ENCODE results near the gene CST3. TPM values are rescaled to one million over a fixed set of nuclear protein-coding genes. Genes with fewer than 3 reads are reported as not detected.

Gene CST3
- total RNA-seq, 3 donors from 2014 or later: 1.8 to 2.6 (median 2.0) TPM

- H3K4me1 Mint-ChIP-seq (ENCODE audit: low read depth): no peaks in the 10 kb centered on the region
- no peak for DNase-seq
- no peaks in the 10 kb centered on the region for H3K9me3 Mint-ChIP-seq
- no peak overlapping the region for H3K4me3 Mint-ChIP-seq
- no peaks in the 10 kb centered on the region for H3K36me3 Mint-ChIP-seq (ENCODE audit: insufficient read depth)
- ATAC-seq: no peak
- H3K27me3 Mint-ChIP-seq (ENCODE audit: low read depth): peaks cover 7% of the 10 kb centered on the region
Measured at GRCh38 chr20:23655491-23656211, 17.9 kb upstream of the CST3 start.

DNA sequence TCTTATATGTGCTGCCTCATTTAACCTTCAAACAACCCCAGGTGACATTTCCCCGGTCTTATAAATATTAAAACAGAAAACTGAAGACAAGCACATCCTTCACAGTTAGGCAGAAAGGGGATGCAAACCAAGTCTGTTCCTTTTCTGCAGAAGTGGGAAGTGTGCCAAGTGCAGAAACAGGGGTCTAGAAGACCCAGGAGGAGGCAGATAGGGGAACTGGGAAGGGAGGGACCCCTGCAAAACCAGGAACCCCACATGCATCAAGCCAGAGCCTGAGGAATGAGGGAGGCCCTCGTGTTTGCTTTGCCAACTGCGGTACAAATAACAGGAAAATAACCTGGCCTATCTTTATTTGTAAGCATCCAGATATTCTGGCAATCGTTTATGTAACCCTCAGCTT, 17.0 kb upstream of the CST3 start:
- H3K36me3 Mint-ChIP-seq (ENCODE audit: insufficient read depth): no peaks in the 10 kb centered on the region
- peaks cover 7% of the 10 kb centered on the region for H3K27me3 Mint-ChIP-seq (ENCODE audit: low read depth)
- ATAC-seq (no peak), DNase-seq (no peak)
- H3K9me3 Mint-ChIP-seq: no peaks in the 10 kb centered on the region
- no peak overlapping the region for H3K4me3 Mint-ChIP-seq
- H3K4me1 Mint-ChIP-seq (ENCODE audit: low read depth): no peaks in the 10 kb centered on the region

GRCh38 chr20:23654000-23654399, 16.2 kb upstream of the CST3 start:
- Mint-ChIP-seq H3K27me3 (ENCODE audit: low read depth) (peaks cover 7% of the 10 kb centered on the region), H3K4me3 (no peak overlapping the region), H3K4me1 (ENCODE audit: low read depth) (no peaks in the 10 kb centered on the region), H3K9me3 (no peaks in the 10 kb centered on the region), H3K36me3 (ENCODE audit: insufficient read depth) (no peaks in the 10 kb centered on the region)
- no peak for DNase-seq
- no peak for ATAC-seq

DNA sequence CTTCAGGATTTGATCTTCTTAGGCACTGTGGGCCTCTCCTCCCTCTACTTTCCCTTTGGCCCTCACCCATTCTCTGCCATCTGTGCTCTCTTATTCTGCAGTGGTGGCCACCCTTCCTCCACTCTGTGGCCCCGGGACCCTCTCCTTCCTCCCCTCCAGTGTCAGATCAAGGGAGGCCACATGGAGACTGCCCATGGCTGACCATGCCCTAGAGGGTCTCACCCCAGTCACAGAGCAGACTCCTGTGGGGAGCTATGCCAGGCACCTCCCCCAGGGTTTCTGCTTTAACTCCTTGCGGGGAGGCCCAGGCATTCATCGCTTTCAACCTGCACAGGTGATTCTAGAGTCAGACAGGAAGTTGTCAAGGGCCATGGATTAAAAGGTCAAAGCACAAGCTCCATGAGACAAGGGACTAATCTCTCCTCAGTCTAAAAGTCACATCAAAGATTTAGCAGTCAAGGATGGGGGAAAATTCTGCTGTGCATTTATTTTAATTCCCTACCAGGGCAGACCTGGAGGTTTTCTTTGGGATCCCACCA, 15.7 kb upstream of the CST3 start:
- Mint-ChIP-seq H3K36me3 (ENCODE audit: insufficient read depth) (no peaks in the 10 kb centered on the region), H3K4me3 (no peak overlapping the region), H3K4me1 (ENCODE audit: low read depth) (no peaks in the 10 kb centered on the region), H3K9me3 (no peaks in the 10 kb centered on the region), H3K27me3 (ENCODE audit: low read depth) (peaks cover 7% of the 10 kb centered on the region)
- DNase-seq (no peak), ATAC-seq (no peak)

DNA sequence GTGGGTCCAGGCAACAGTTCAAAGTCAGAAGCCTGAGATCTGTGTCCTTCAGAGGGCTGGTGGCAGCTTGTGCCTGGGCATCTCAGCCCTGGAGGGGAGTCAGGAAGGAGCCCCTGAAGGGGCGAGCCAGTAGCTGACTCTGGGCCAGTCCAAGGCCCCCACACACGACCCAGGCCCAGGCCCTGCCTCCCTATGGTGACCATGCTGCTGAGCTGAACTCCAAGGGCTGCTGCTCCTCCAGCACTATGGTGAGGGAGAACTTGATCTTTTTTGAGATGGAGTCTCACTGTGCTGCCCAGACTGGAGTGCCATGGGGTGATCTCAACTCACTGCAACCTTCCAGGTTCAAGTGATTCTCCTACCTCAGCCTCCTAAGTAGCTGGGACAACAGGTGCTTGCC, 15.2 kb upstream of the CST3 start:
- ATAC-seq (no peak), DNase-seq (no peak)
- Mint-ChIP-seq H3K36me3 (ENCODE audit: insufficient read depth) (no peaks in the 10 kb centered on the region), H3K9me3 (no peaks in the 10 kb centered on the region), H3K4me3 (no peak overlapping the region), H3K27me3 (ENCODE audit: low read depth) (peaks cover 7% of the 10 kb centered on the region), H3K4me1 (ENCODE audit: low read depth) (no peaks in the 10 kb centered on the region)

GRCh38 chr20:23652371-23652770, 14.6 kb upstream of the CST3 start:
- no peak for ATAC-seq
- peaks cover 7% of the 10 kb centered on the region for H3K27me3 Mint-ChIP-seq (ENCODE audit: low read depth)
- H3K9me3 Mint-ChIP-seq: no peaks in the 10 kb centered on the region
- no peaks in the 10 kb centered on the region for H3K4me1 Mint-ChIP-seq (ENCODE audit: low read depth)
- H3K4me3 Mint-ChIP-seq: no peak overlapping the region
- H3K36me3 Mint-ChIP-seq (ENCODE audit: insufficient read depth): no peaks in the 10 kb centered on the region
- no peak for DNase-seq

DNA sequence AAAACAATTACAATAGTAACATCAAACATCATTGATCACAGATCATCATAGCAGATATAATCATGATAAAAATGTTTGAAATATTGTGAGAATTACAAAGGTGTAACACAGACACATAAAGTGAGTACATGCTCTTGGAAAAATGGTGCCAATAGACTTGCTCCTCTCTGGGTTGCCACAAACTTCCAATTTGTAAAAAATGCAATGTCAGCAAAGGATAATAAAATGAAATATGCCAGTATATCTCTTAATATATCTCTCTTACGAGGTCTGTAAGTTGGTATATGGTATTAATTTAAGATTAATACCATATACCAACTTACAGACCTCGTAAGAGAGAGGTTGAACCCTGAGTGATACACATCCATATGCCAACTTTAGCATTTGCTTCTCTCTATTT, 13.4 kb upstream of the CST3 start:
- Mint-ChIP-seq H3K4me3 (no peak overlapping the region), H3K27me3 (ENCODE audit: low read depth) (peaks cover 6% of the 10 kb centered on the region), H3K9me3 (no peaks in the 10 kb centered on the region), H3K4me1 (ENCODE audit: low read depth) (no peaks in the 10 kb centered on the region), H3K36me3 (ENCODE audit: insufficient read depth) (no peaks in the 10 kb centered on the region)
- ATAC-seq (no peak), DNase-seq (no peak)

DNA sequence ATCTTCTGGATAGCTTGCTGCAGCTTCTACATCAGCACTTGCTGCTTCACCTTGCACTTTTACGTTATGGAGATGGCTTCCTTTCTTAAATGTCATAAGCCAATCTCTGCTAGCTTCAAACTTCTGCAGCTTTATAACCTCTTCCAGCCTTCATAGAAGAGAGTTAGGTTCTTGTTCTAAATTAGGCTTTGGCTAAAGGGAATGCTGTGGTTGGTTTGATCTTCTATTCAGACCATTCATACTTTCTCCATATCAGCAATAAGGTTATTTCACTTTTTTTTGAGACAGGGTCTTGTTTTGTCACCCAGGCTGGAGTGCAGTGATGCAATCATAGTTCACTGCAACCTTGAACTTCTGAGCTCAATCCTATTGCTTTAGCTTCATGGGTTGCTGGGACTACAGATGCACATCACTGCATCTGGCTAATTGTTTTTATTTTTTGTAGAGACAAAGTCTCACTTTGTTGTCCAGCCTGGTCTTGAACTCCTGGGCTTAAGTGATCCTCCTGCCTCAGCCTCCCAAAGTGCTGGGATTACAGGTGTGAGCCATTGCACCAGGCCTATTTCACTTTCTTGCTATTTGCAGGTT, 12.2 kb upstream of the CST3 start:
- no peaks in the 10 kb centered on the region for H3K9me3 Mint-ChIP-seq
- H3K4me1 Mint-ChIP-seq (ENCODE audit: low read depth): no peaks in the 10 kb centered on the region
- DNase-seq (no peak), ATAC-seq (no peak)
- no peak overlapping the region for H3K4me3 Mint-ChIP-seq
- H3K36me3 Mint-ChIP-seq (ENCODE audit: insufficient read depth): no peaks in the 10 kb centered on the region
- H3K27me3 Mint-ChIP-seq (ENCODE audit: low read depth): peaks cover 2% of the 10 kb centered on the region

DNA sequence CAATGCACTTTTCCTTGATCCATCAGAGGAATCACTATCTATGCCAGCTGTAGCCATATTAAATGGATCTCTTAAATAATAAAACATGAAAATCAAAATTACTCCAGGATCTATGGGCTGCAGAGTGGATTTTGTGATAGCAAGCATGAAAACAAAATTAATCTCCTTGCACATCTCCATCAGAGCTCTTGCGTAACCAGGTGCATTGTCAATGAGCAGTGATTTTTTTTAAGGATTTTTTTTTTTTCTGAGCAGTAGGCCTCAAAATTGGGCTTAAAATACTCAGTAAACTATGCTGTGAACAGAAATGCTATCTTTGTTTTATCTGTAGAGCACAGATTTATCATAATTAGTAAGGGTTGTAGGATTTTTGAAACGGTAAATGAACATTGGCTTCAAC, 11.5 kb upstream of the CST3 start:
- Mint-ChIP-seq H3K4me3 (no peak overlapping the region), H3K36me3 (ENCODE audit: insufficient read depth) (no peaks in the 10 kb centered on the region), H3K4me1 (ENCODE audit: low read depth) (no peaks in the 10 kb centered on the region), H3K9me3 (no peaks in the 10 kb centered on the region), H3K27me3 (ENCODE audit: low read depth) (peaks cover 2% of the 10 kb centered on the region)
- no peak for ATAC-seq
- DNase-seq: no peak

DNA sequence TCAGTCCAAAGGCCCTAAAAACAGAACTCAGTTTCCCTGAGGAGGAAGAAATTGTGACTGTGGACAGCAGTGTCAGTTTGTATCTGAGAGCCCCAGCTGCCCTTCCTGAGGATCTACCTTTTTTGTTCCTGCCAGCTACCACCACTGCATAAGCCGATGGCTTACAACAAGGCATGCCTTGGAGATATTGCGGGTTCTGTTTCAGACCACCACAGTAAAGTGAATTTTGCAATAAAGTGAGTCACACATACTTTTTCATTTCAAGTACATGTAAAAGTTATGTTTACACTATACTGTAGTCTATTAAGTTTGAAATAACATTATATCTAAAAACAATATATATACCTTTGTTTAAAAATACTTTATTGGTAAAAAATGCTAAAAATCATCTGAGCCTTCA, 9.6 kb upstream of the CST3 start:
- Mint-ChIP-seq H3K36me3 (ENCODE audit: insufficient read depth) (no peaks in the 10 kb centered on the region), H3K27me3 (ENCODE audit: low read depth) (peaks cover 2% of the 10 kb centered on the region), H3K4me1 (ENCODE audit: low read depth) (peaks cover 2% of the 10 kb centered on the region), H3K4me3 (no peak overlapping the region), H3K9me3 (no peaks in the 10 kb centered on the region)
- ATAC-seq: no peak
- no peak for DNase-seq

DNA sequence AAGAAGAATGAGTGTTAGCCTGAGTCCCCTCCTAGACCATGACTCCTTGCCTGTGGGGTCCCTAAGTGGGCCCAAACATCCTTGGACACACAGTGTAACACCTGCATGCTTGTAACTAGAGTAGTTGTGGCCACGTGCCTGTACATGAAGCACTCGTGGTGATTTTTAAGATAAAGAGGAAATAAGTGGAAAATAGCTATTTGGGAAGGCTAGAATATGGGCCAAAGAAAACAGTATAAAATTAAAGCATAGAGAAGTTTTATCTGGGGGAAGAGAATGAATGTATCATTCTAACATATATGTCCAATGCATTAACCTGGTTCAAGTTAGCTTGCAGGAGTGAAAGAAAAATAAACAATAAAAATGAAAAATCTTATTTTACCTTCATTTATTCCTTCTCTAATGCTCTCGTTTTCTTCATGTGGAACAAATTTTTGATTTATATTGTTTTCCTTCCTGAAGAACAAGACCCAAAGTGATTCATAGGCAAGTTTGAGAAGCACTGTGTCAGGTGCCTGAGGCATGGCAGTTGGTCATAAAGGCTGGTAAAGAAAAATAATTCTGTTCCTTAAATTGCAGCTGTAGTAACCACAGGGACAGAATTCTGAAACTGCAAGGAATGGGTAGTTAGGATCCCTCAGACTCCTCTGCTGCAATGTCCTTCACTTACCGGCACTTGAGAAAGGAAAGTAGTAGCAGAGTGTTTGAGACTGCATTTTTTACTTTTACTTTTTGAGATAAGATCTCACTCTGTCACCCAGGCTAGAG, 8.5 kb upstream of the CST3 start:
- DNase-seq (no peak), ATAC-seq (no peak)
- Mint-ChIP-seq H3K4me3 (no peak overlapping the region), H3K27me3 (ENCODE audit: low read depth) (peaks cover 2% of the 10 kb centered on the region), H3K36me3 (ENCODE audit: insufficient read depth) (no peaks in the 10 kb centered on the region), H3K4me1 (ENCODE audit: low read depth) (peaks cover 2% of the 10 kb centered on the region), H3K9me3 (no peaks in the 10 kb centered on the region)

- H3K9me3 Mint-ChIP-seq: no peaks in the 10 kb centered on the region
- H3K4me1 Mint-ChIP-seq (ENCODE audit: low read depth): peaks cover 2% of the 10 kb centered on the region
- H3K36me3 Mint-ChIP-seq (ENCODE audit: insufficient read depth): no peaks in the 10 kb centered on the region
- H3K4me3 Mint-ChIP-seq: no peak overlapping the region
- no peak for DNase-seq
- no peak for ATAC-seq
- peaks cover 3% of the 10 kb centered on the region for H3K27me3 Mint-ChIP-seq (ENCODE audit: low read depth)
Measured at GRCh38 chr20:23645575-23645974, 7.8 kb upstream of the CST3 start.

GRCh38 chr20:23644164-23644563, 6.4 kb upstream of the CST3 start:
- H3K9me3 Mint-ChIP-seq: no peaks in the 10 kb centered on the region
- no peak for ATAC-seq
- H3K4me1 Mint-ChIP-seq (ENCODE audit: low read depth): peaks cover 2% of the 10 kb centered on the region
- H3K4me3 Mint-ChIP-seq: no peak overlapping the region
- no peak for DNase-seq
- peaks cover 9% of the 10 kb centered on the region for H3K27me3 Mint-ChIP-seq (ENCODE audit: low read depth)
- H3K36me3 Mint-ChIP-seq (ENCODE audit: insufficient read depth): no peaks in the 10 kb centered on the region

GRCh38 chr20:23643659-23644058, 5.9 kb upstream of the CST3 start:
- no peak for ATAC-seq

More at GRCh38 chr20:23643659-23644058, 5.9 kb upstream of the CST3 start:
- Mint-ChIP-seq H3K4me3 (no peak overlapping the region), H3K27me3 (ENCODE audit: low read depth) (peaks cover 12% of the 10 kb centered on the region), H3K36me3 (ENCODE audit: insufficient read depth) (no peaks in the 10 kb centered on the region), H3K4me1 (ENCODE audit: low read depth) (peaks cover 2% of the 10 kb centered on the region), H3K9me3 (no peaks in the 10 kb centered on the region)
- no peak for DNase-seq
